Left ventricle myocardium inferior (tissue), 1 donor: ENCODE data around the gene HSPA4L. TPM values are rescaled to one million over a fixed set of nuclear protein-coding genes. Genes with fewer than 3 reads are reported as not detected.

Experiments used
- DNase-seq: peaks from one replicate; pipeline ENCODE4 v3.0.0-alpha.2; 2020
- H3K27ac ChIP-seq: fragments of 200-600 bp; replicated peaks from 2 replicates; pipeline ENCODE4 v1.8.0; 2021
- H3K27me3 ChIP-seq: fragments of 200-600 bp; 2 replicates; pipeline ENCODE4 v1.8.0; 2021; ENCODE audit warnings: low read depth
- H3K36me3 ChIP-seq: fragments of 200-600 bp; 2 replicates; pipeline ENCODE4 v1.8.0; 2021
- H3K4me1 ChIP-seq: fragments of 200-600 bp; 2 replicates; pipeline ENCODE4 v1.8.0; 2021
- H3K4me3 ChIP-seq: fragments of 200-600 bp; 2 replicates; pipeline ENCODE4 v1.8.0; 2021; ENCODE audit warnings: mild to moderate bottlenecking, moderate library complexity
- H3K9me3 ChIP-seq: fragments of 200-600 bp; replicated peaks from 2 replicates; pipeline ENCODE4 v1.8.0; 2021
- intact Hi-C: fragments of 100-400 bp; cut with micrococcal nuclease; formaldehyde crosslinking; loops from one replicate; pipeline ENCODE4 v1.11.0; 2022
- total RNA-seq: library from RNA; stranded (reverse); fragmentation: NEBNext Ultra II Directional; extraction: Animal tissue kit (Norgen Biotek cat#: 25700); gene quantifications from one replicate; pipeline ENCODE4 v1.2.1, GENCODE V29; 2021
- TF ChIP-seq, protein P1 (sequence below): fragments of 200-600 bp; IDR thresholded peaks from 2 replicates; pipeline ENCODE4 v1.8.0; 2021; ENCODE audit warnings: antibody characterized with exemption, mild to moderate bottlenecking, borderline replicate concordance
- donor health status: DM: no; HTN: yes; CAD: no; lungs with severe emphysema.

The HSPA4L gene
- total RNA-seq, 1 donor from 2014 or later = 16.1 TPM

DNA sequence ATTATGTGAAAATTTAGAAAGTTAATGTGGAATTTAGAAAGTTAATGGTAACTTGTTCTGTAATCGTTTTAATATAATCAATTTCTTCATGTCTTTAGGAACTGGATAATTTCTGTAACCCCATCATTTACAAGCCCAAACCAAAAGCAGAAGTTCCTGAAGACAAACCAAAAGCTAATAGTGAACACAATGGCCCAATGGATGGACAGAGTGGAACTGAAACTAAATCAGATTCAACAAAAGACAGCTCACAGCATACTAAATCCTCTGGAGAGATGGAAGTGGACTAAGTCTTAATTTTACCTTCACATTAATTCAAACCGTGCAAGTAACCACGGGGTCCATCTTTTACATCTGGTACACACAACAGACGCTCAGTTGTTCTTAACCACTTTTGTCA is 50.5 kb downstream of the HSPA4L start:
- intact Hi-C loops = no loop called here
- peaks cover 42% of the 10 kb centered on the region for H3K36me3 ChIP-seq
- TF ChIP-seq, protein P1, sequence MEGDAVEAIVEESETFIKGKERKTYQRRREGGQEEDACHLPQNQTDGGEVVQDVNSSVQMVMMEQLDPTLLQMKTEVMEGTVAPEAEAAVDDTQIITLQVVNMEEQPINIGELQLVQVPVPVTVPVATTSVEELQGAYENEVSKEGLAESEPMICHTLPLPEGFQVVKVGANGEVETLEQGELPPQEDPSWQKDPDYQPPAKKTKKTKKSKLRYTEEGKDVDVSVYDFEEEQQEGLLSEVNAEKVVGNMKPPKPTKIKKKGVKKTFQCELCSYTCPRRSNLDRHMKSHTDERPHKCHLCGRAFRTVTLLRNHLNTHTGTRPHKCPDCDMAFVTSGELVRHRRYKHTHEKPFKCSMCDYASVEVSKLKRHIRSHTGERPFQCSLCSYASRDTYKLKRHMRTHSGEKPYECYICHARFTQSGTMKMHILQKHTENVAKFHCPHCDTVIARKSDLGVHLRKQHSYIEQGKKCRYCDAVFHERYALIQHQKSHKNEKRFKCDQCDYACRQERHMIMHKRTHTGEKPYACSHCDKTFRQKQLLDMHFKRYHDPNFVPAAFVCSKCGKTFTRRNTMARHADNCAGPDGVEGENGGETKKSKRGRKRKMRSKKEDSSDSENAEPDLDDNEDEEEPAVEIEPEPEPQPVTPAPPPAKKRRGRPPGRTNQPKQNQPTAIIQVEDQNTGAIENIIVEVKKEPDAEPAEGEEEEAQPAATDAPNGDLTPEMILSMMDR = no peak

DNA sequence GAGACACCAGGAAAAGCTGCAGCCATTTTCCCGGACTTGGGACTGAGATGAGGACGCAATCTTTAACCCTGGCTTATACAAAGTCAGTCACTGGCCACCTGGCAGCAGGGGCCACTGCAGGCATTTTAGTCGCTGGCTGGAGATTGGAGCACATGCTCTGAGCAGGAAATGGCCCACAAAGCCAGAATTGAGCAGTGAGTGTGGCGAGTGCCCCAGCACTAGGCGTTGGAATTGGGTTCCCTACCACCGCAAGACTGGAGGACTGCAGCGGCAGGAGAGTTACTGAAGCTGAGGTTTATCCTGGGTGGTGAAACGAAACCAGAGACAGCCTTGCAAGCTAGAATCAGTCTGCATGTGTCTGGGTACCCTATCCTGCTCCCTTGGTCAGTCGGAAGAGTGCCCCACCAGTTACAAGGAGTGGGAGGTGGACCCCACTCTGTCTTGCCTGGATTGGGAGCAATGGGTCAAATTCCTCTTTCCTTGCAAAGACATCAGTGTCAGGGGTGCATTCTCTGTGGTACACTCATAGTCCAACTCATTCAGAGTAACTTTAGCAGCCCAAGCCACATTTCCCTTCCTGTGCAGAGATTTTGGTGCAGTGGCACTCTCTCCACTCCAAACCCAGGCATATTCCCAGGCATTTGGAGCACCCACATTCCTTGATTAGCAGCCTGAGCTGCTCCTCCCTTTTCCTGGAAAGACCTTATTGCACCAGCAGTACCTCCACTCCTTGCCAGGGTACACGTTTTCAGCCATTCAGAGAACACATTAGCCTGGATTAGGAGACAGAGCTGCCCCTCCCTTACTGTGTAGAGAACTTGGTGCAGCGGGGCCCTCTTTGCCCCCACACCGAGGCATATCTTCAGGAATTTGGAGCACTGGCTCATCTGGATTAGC is 61.8 kb downstream of the HSPA4L start:
- Histone ChIP-seq H3K4me3 (no peak overlapping the region), H3K27ac (no peak overlapping the region), H3K9me3 (peaks cover 28% of the 10 kb centered on the region), H3K36me3 (no peaks in the 10 kb centered on the region), H3K27me3 (no peaks in the 10 kb centered on the region), H3K4me1 (no peaks in the 10 kb centered on the region)
- intact Hi-C loops = no loop called here
- DNase-seq = no peak
- TF ChIP-seq, protein P1 = no peak

More for the DNA sequence above, 50.5 kb downstream of the HSPA4L start:
- no peaks in the 10 kb centered on the region for H3K9me3 ChIP-seq
- H3K27ac ChIP-seq = no peak overlapping the region
- no peak for DNase-seq
- H3K27me3 ChIP-seq = no peaks in the 10 kb centered on the region
- H3K4me1 ChIP-seq = no peaks in the 10 kb centered on the region
- H3K4me3 ChIP-seq = no peak overlapping the region

DNA sequence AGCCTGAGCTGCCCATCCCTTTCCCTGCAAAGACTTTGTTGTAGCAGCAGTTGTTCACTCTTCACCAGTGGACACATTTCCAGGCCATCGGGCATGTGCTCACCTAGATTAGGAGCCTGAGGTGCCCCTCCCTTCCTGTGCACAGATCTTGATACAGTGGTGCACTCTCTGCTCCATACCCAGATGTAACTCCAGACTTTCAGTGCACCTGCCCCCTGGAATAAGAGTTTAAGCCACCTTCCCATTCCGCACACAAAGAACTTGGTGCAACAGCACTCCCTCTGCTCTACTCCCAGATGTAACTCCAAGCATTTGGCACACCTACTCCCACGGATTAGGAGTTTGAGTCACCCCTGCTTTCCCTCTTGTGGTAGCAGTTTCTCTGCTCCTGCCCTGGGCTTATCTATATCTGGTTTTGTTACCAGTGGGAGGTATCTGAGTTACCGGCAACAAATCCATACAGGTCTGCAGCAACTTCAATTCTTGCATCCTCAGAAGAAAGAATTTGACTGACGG is 62.5 kb downstream of the HSPA4L start:
- intact Hi-C loops = no loop called here
- no peaks in the 10 kb centered on the region for H3K36me3 ChIP-seq
- no peak for DNase-seq
- no peak overlapping the region for H3K4me3 ChIP-seq
- H3K27ac ChIP-seq = no peak overlapping the region
- TF ChIP-seq, protein P1 = no peak
- no peaks in the 10 kb centered on the region for H3K27me3 ChIP-seq
- H3K4me1 ChIP-seq = no peaks in the 10 kb centered on the region
- H3K9me3 ChIP-seq = peaks cover 35% of the 10 kb centered on the region

DNA sequence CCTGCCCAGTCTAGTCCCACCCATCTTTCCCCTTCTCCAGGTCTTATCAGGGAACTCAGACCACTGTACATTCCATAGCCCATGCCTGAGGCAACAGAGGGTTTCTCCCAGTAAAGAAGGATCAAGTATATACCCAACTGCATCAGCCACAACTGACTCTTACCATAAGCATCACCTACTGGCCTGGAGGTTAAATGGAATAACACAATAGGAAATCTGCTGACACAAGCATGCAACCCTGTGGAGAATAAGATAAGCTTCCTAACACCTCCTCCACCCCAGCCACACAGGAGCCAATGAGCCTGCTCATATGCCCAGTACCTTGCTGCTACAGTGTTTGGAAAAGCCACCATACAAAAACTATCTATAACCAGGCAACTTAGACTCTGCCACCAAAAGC is 63.9 kb downstream of the HSPA4L start:
- DNase-seq = no peak
- H3K4me3 ChIP-seq = no peak overlapping the region
- no peaks in the 10 kb centered on the region for H3K4me1 ChIP-seq
- no peak overlapping the region for H3K27ac ChIP-seq
- peaks cover 49% of the 10 kb centered on the region for H3K9me3 ChIP-seq
- no peaks in the 10 kb centered on the region for H3K27me3 ChIP-seq
- H3K36me3 ChIP-seq = no peaks in the 10 kb centered on the region
- TF ChIP-seq, protein P1 = no peak
- intact Hi-C loops = no loop called here

DNA sequence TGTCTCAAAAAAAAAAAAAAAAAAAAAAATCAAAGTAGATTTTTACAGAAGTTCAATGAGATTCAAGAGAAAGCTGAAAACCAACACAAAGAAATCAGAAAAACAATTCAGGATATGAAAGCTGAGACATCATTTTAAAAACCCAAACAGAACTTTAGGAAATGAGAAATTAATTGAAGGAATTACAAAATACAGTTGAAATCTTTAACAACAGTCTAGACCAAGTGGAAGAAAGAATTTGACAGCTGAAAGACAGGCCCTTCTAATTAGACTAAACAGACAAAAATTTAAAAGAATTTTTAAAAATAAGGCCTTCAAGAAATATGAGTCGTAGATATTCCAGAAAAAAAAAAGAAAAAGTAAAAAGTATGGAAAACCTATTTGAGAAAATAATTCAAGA is 64.6 kb downstream of the HSPA4L start:
- no peak for DNase-seq
- Histone ChIP-seq H3K36me3 (no peaks in the 10 kb centered on the region), H3K4me1 (no peaks in the 10 kb centered on the region), H3K27me3 (no peaks in the 10 kb centered on the region), H3K27ac (no peak overlapping the region), H3K4me3 (no peak overlapping the region), H3K9me3 (peaks cover 56% of the 10 kb centered on the region)
- intact Hi-C loops = no loop called here
- TF ChIP-seq, protein P1 = no peak
